ENCODE data around the gene MBNL2.

GRCh38 chr13:97333983-97334382 is 111.8 kb downstream of the MBNL2 start:
- TF ChIP-seq YY1 (IDR thresholded peaks at IDR 0.05; ENCODE audit: low read depth) (no peak), EP300 (IDR thresholded peaks at IDR 0.05; ENCODE audit: borderline replicate concordance) (no peak), CEBPB (IDR thresholded peaks at IDR 0.05) (no peak), NFIC (IDR thresholded peaks at IDR 0.05) (no peak), REST (IDR thresholded peaks at IDR 0.05; ENCODE audit: low read depth) (no peak), MAX (IDR thresholded peaks at IDR 0.05) (no peak), USF1 (IDR thresholded peaks at IDR 0.05) (no peak)
